GM11168 (cell line): Measurements from ENCODE around the gene LRRC17.
"Not testable (repeated sequence)": the region's sequence is repeated elsewhere in the genome, so short reads cannot be mapped to it uniquely, and the experiment has no call there.

Experiments used
- in situ Hi-C: fragments of 300-500 bp; cut with MboI; formaldehyde crosslinking; loops from one replicate; pipeline ENCODE4 v1.12.0; 2022; ENCODE audit warnings: low sequenced_read_pairs; ENCODE audit not compliant: unreplicated experiment

The LRRC17 gene

DNA sequence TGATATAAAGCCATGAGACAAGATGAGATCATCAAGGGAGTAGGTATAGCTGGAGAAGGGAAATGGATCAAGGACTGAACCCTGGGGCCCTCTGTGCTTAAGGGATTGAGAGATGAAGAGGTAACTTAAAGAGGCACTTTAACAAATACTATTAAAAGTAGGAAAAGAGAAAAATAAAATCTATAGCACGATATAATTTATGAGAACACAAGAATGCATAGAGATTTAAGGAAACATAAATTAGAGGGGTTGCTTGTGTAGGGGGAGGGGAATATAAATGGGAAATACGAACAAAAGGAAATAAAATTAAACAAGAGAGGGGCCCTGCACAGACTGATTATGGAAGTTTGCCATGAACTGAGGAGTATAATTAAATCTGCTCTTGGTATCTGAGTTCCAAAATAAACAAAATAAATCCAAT lies 15.6 kb upstream of the LRRC17 start:
- in situ Hi-C loops, result no loop called here

DNA sequence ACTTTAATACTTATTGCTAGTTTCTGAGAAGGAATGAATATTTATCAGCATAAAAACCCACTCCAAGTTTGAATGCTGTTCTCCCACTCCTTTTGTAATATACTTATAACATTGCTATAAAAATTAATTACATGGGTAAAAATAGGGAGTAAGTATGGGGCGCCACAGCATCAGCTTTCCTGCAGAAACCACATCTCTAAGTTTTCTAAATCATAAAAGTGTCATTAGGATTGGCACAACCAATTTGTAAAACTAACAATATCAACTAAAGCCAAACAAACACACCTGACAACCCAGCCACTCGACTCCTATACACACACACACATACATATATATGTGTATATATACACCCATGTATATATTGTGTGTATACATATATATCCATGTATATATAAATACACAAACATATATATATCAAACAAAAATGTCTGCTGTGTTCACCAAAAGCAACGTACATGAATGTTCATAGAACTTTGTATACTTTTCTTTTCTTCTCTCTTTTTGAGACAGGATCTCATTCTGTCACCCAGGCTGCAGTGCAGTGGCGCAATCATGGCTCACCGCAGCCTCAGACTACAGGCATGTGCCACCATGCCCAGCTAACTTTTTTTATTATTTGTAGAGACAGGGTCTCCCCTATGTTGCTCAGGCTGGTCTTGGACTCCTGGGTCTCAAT lies 14.8 kb upstream of the LRRC17 start:
- in situ Hi-C loops, result no loop called here

DNA sequence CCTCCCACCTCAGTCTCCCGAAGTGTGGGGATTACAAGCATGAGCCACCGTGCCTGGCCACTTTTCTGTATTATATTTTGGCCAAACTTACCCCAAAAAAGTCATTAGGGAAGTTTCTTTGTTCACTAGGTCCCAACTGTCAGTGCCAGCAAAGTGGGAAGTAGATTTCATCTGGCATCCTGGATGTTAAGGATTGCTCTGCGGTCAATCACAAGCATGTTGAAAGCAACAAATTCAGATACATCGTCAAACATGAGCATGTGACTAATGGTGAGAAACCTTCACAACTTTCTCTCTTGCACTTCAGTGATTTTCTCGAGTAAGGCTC lies 14.3 kb upstream of the LRRC17 start:
- in situ Hi-C loops, result no loop called here

GRCh38 chr7:102902052-102902451 lies 10.7 kb upstream of the LRRC17 start:
- in situ Hi-C loops, result not testable (repeated sequence)

DNA sequence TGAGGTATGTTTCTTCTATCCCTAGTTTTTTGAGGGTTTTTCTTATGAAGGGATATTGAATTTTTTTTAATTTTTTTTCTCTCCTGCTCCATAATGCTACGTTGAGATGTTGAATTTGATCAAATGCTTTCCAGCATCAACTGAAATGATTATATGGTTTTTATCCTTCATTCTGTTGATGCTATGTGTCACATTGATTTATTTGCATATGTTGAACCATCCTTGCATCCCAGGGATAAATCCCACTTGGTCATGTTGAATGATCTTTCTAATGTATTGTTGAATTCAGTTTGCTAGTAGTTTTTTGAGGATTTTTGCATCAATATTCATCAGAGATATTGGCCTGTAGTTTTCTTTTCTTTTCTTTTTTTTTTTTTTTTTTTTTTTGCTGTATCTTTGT lies 9.2 kb upstream of the LRRC17 start:
- in situ Hi-C loops, result not testable (repeated sequence)

- in situ Hi-C loops, result no loop called here
These were observed 4.1 kb upstream of the LRRC17 start for GRCh38 chr7:102908676-102909075.

- in situ Hi-C loops, result no loop called here
These were observed 1.0 kb downstream of the LRRC17 start for GRCh38 chr7:102913826-102914225.

DNA sequence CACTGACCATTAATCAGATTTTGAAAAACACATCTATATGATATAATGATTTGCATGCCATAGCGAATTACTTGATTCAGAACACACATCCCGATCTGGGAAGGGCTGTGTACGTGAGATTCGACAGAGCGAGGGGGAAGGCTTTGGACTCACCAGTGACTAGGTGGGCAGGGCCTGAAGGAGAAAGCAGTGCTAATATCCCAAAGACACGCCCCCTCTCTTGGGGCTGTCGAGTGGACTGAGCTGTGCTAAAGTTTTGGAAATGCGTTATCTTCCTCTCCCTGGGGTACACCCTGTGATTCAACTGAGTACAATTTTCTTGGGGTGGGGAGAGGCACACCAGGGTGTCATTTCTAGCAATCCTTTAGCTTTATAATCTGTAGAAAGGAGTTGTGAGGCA lies 1.8 kb downstream of the LRRC17 start:
- in situ Hi-C loops, result no loop called here

DNA sequence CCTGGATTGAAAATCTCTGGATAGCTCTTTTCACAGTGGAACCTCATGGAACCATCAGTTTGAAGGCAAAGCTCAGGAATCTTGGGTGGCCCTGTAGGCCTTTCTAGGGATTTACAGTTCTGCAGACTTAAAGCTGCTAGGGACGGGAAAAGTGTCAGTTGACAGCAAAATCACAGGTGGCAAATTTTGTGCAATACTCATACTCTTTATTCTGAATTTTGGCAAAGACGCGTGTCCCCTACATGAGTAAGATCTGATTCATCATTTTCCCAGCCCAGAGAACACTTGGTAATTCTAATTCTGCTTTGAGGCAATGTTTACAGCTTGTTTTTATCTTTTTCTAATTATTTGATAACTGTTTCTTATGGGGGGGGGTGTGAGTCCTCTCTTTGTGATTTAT lies 3.6 kb downstream of the LRRC17 start:
- in situ Hi-C loops, result no loop called here

GRCh38 chr7:102916881-102917280 lies 4.1 kb downstream of the LRRC17 start:
- in situ Hi-C loops, result no loop called here

DNA sequence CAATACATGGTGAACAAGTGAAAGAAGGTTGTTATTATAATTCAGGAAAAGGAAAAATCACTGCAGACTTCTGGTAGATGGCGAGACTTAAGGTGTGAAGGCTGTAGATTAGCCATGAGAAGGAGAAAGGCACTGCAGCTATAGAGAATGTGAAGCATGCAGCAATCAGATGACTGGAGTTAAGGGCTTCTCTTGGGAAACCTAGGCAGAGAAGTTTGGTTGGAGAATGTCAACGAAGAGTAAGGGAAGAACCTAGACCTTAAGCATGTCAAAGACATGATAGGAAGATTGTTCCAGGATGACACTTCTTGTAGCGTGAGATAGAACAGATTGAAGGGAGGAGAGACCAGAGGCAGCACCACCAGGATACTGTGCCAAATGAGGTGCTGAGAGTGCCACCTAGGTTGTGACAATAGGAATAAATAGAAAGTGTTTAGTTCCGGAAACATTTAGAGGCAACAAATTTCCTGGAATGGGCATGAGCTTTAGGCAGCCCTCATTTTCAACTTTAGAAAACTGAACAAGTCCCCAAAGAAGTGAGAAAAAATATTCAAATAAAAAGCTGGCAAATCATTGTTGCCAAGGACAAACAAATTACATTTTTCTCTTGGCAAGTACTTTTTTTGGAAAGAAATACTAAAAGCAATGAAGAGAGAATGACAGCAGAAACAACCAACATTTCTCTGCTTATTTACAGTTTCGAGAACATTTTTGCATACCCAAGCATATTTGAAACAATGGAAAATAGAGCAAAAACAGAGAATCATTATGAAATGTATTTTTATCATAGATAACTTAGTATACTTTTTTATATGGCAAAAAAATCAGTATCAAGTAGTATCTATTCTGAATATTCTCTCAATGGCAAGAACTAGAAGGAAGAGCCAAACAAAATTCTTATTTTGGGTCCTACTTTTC lies 4.9 kb downstream of the LRRC17 start:
- in situ Hi-C loops, result no loop called here

DNA sequence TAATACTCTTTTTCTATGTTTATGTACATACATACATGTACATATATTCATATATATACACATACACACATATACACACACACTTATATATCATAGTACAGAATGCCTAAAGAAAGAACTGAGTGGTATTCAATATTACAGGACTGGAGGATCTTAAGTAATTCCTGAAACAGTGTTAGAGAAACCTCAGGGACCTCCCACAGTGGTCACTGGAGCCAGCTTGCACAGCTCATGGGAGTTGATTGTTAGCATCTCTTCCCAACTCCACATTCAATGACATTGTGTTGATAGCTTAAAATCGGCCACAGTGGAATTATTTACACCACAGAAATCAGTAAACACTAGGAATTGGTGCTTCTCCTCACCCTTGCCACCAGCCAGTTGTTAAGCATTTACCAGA lies 6.0 kb downstream of the LRRC17 start:
- in situ Hi-C loops, result no loop called here

- in situ Hi-C loops, result no loop called here
These were observed 13.4 kb downstream of the LRRC17 start for GRCh38 chr7:102925976-102926782.

GRCh38 chr7:102926783-102927140 lies 14.0 kb downstream of the LRRC17 start:
- in situ Hi-C loops, result no loop called here

DNA sequence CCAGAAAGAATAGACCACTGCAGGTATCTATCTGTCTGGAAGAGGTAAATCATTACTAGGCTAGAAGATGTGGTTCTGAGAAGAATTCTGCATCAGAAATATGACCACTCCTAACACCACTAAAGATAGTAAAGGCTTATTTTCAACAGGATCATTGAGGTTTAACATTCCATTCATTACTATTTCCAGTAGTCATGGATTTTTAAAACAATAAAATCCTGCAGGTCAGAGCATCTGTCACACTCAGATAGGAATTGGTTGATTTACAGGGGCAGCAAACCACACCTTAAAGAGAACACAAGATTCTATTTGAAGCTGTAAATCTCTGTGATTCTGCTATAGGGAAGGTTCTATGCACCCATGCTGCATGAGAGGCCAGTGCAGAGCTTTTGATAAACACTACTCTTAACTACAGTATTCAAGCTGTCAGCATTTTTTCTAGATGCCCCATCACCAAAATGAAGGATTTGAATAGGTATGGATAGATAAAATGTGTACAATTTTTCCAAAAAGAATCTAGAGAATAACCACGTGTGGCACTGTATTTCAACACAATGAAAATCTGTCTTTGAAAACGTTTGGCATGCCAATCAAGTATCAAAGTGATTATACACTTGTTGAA lies 14.6 kb downstream of the LRRC17 start:
- in situ Hi-C loops, result no loop called here

DNA sequence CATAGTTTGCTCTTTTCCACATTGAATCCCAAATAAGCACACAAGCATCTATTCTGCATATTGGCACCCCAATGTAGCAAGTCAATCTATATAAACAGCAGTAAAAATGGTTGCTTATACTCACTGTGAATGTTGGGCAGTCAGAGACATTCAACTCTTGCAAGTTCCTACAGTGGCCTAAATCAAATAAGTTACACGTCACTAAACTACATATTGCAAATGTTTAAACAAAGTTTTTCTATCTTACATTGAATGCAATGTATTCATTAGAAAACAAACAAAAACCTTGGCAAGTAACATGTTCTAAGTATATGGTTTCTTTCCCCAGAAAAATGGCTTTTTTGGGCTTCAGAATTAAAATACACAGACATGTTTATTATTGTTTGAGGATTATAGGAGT lies 19.0 kb downstream of the LRRC17 start:
- in situ Hi-C loops, result no loop called here

DNA sequence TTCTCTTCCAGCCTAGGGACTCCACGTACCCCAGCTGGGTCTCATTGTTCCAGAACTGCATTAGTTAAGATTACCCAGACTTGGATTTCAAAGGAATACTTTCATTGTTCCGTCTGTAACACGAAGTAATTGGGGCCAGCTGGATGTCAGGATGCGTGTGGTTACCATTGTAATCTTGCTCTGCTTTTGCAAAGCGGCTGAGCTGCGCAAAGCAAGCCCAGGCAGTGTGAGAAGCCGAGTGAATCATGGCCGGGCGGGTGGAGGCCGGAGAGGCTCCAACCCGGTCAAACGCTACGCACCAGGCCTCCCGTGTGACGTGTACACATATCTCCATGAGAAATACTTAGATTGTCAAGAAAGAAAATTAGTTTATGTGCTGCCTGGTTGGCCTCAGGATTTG lies 21.0 kb downstream of the LRRC17 start:
- in situ Hi-C loops, result no loop called here

GRCh38 chr7:102934239-102934638 lies 21.4 kb downstream of the LRRC17 start:
- in situ Hi-C loops, result no loop called here

DNA sequence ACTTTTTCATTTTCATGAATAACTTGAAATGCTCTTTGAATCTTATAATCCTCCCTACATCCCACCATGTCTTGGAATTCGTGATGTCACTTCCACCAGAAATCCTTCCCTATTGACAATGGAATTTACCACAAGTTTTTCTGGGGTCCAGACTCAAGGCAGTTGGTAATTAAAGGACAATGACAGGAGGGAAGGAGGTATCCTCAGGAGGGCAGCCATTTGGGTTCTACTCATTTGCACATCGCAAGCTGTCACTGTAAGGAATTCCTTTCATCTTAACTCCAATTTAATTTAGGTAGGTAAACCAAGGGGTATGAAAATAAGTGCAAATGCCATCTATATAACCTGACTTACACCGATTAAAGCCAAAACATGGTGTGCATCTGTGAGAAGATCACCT lies 21.9 kb downstream of the LRRC17 start:
- in situ Hi-C loops, result no loop called here

GRCh38 chr7:102935450-102936115 lies 22.8 kb downstream of the LRRC17 start:
- in situ Hi-C loops, result no loop called here
